A549 (cell line): ENCODE measurements around the gene WDR33. TPM values are rescaled to one million over a fixed set of nuclear protein-coding genes. Genes with fewer than 3 reads are reported as not detected.

Experiments used
- ATAC-seq, 2 experiments: fragments of 200-7000 bp in 1 of 2; fragments of >200 bp in 1 of 2; cut with Nextera tagmentation in 1 of 2; cut with Tn5 transposase in 1 of 2; 3 replicates each; pipeline versions ENCODE4 v1.8.0 to v1.9.1; 2018 to 2020; ENCODE audit warnings: mild to moderate bottlenecking in 1 of 2, moderate library complexity in 1 of 2
- CTCF ChIA-PET: fragments of 300-600 bp; sonication (Branson Sonifier 250); formaldehyde crosslinking; extraction: SDS; loops from one replicate; lab custom pipeline; 2021; ENCODE audit warnings: antibody characterized with exemption, inconsistent platforms; lab: Yijun Ruan, JAX
- POLR2A ChIA-PET: fragments of 350-600 bp; formaldehyde crosslinking; extraction: SDS; loops from one replicate; lab custom pipeline; 2021; ENCODE audit warnings: antibody characterized with exemption, inconsistent platforms; lab: Yijun Ruan, JAX
- DNase-seq, 2 experiments: peaks; one replicate each; pipeline versions ENCODE4 v3.0.0 to v3.0.0-alpha.2; 2011 to 2016; ENCODE audit warnings: low read depth in 1 of 2, low spot score in 1 of 2
- FAIRE-seq: peaks from 2 replicates; lab custom pipeline; 2011; peaks lifted over from hg19 to GRCh38; lab: Jason Lieb, UNC
- H3K27ac ChIP-seq, 2 experiments: fragments of >200 bp; sonication (Bioruptor Twin); formaldehyde crosslinking; 3 replicates each; pipeline ENCODE4 v1.5.1; 2016 to 2017
- H3K4me1 ChIP-seq: fragments of >200 bp; sonication (Bioruptor Twin); formaldehyde crosslinking; 3 replicates; pipeline ENCODE4 v1.6.1; 2016
- H3K4me2 ChIP-seq: fragments of >200 bp; sonication (Bioruptor Twin); formaldehyde crosslinking; 3 replicates; pipeline ENCODE4 v1.6.1; 2016
- H3K4me3 ChIP-seq: fragments of >200 bp; sonication (Bioruptor Twin); formaldehyde crosslinking; 3 replicates; pipeline ENCODE4 v1.5.1; 2016
- H3K9me3 ChIP-seq: fragments of >200 bp; sonication (Bioruptor Twin); formaldehyde crosslinking; 3 replicates; pipeline ENCODE4 v1.6.1; 2016
- BHLHE40 ChIP-seq: IDR thresholded peaks from 2 replicates; pipeline ENCODE4 v1.6.1; 2012; ENCODE audit warnings: low read depth, low read length, inconsistent platforms
- CBX8 ChIP-seq: fragments of 200-600 bp; sonication (generic); IDR thresholded peaks from 2 replicates; pipeline ENCODE4 v1.6.1; 2016
- CEBPB ChIP-seq, 2 experiments: fragments of >200 bp in 1 of 2; sonication (Bioruptor Twin) in 1 of 2; formaldehyde crosslinking in 1 of 2; IDR thresholded peaks; 2 replicates each; pipeline ENCODE4 v1.6.1; 2012 to 2016
- CHD2 ChIP-seq: fragments of 150-350 bp; IDR thresholded peaks from 2 replicates; pipeline ENCODE4 v1.6.1; 2014; ENCODE audit warnings: low read length; ENCODE audit not compliant: partially characterized antibody
- E2F6 ChIP-seq: IDR thresholded peaks from 2 replicates; pipeline ENCODE4 v1.6.1; 2012; ENCODE audit warnings: low read depth, borderline replicate concordance
- EHF ChIP-seq: fragments of 250-450 bp; sonication (Bioruptor Pico); IDR thresholded peaks from 2 replicates; pipeline ENCODE4 v1.5.0; 2020; ENCODE audit warnings: mild to moderate bottlenecking
- EHMT2 ChIP-seq: fragments of 200-600 bp; sonication (generic); IDR thresholded peaks from 2 replicates; pipeline ENCODE4 v1.6.1; 2016; ENCODE audit warnings: antibody characterized with exemption, low read depth, mild to moderate bottlenecking, moderate library complexity
- ELK1 ChIP-seq: fragments of 150-350 bp; IDR thresholded peaks from 2 replicates; pipeline ENCODE4 v1.6.1; 2014; ENCODE audit warnings: low read depth, mild to moderate bottlenecking, low read length
- GATA3 ChIP-seq: IDR thresholded peaks from 2 replicates; pipeline ENCODE4 v1.6.1; 2012; ENCODE audit warnings: borderline replicate concordance
- HES2 ChIP-seq: fragments of >200 bp; sonication (Bioruptor Twin); formaldehyde crosslinking; IDR thresholded peaks from 2 replicates; pipeline ENCODE4 v1.6.1; 2016
- HOXA7 ChIP-seq: fragments of 250-450 bp; sonication (Bioruptor Pico); IDR thresholded peaks from 2 replicates; pipeline ENCODE4 v1.5.0; 2020; ENCODE audit warnings: mild to moderate bottlenecking, moderate library complexity
- HOXB13 ChIP-seq: fragments of 250-450 bp; sonication (Bioruptor Pico); IDR thresholded peaks from 2 replicates; pipeline ENCODE4 v1.5.0; 2020; ENCODE audit warnings: low read depth, mild to moderate bottlenecking, moderate library complexity
- HOXB5 ChIP-seq: fragments of 250-450 bp; sonication (Bioruptor Pico); IDR thresholded peaks from 2 replicates; pipeline ENCODE4 v1.5.0; 2020; ENCODE audit warnings: mild to moderate bottlenecking, moderate library complexity
- MAX ChIP-seq: IDR thresholded peaks from 2 replicates; pipeline ENCODE4 v1.6.1; 2012
- MYC ChIP-seq: IDR thresholded peaks from 2 replicates; pipeline ENCODE4 v1.6.1; 2012; ENCODE audit warnings: mild to moderate bottlenecking, inconsistent platforms, low read length, improper control_type of control experiment, borderline replicate concordance
- NFE2L2 ChIP-seq: fragments of 150-350 bp; conservative IDR thresholded peaks from 2 replicates; pipeline ENCODE4 v1.6.1; 2014; ENCODE audit warnings: low read length
- NPAS2 ChIP-seq: fragments of 250-450 bp; sonication (Bioruptor Pico); IDR thresholded peaks from 2 replicates; pipeline ENCODE4 v1.8.0; 2022; ENCODE audit warnings: mild to moderate bottlenecking, moderate library complexity, borderline replicate concordance
- NR3C1 ChIP-seq: fragments of >200 bp; sonication (Bioruptor Twin); formaldehyde crosslinking; IDR thresholded peaks from 3 replicates; pipeline ENCODE4 v1.6.1; 2017
- PBX3 ChIP-seq: IDR thresholded peaks from 2 replicates; pipeline ENCODE4 v1.6.1; 2012
- PHF8 ChIP-seq: fragments of 200-600 bp; sonication (generic); IDR thresholded peaks from 2 replicates; pipeline ENCODE4 v1.6.1; 2016; ENCODE audit warnings: low read depth, mild to moderate bottlenecking, antibody characterized with exemption, moderate library complexity, borderline replicate concordance
- POLR2A ChIP-seq: IDR thresholded peaks from 2 replicates; pipeline ENCODE4 v1.6.1; 2012; ENCODE audit warnings: mild to moderate bottlenecking, low read length
- RAD21 ChIP-seq, 2 experiments: fragments of >200 bp in 1 of 2; sonication (Bioruptor Twin) in 1 of 2; formaldehyde crosslinking in 1 of 2; IDR thresholded peaks in 1 of 2; conservative IDR thresholded peaks in 1 of 2; 2 replicates in 1 of 2; 3 replicates in 1 of 2; pipeline ENCODE4 v1.6.1; 2012 to 2018; ENCODE audit warnings: inconsistent platforms in 1 of 2
- RCOR1 ChIP-seq: fragments of 150-350 bp; IDR thresholded peaks from 2 replicates; pipeline ENCODE4 v1.6.1; 2014; ENCODE audit warnings: antibody characterized with exemption, low read length, low read depth
- RFX5 ChIP-seq: fragments of 450-650 bp; IDR thresholded peaks from 2 replicates; pipeline ENCODE4 v1.7.1; 2014; ENCODE audit warnings: antibody characterized with exemption, mild to moderate bottlenecking, moderate library complexity
- RNF2 ChIP-seq: fragments of 200-600 bp; sonication (generic); IDR thresholded peaks from 2 replicates; pipeline ENCODE4 v1.6.1; 2016; ENCODE audit warnings: low read depth, mild to moderate bottlenecking, antibody characterized with exemption, moderate library complexity, borderline replicate concordance
- TFCP2L1 ChIP-seq: fragments of 250-450 bp; sonication (Bioruptor Pico); IDR thresholded peaks from 2 replicates; pipeline ENCODE4 v1.5.0; 2021; ENCODE audit warnings: mild to moderate bottlenecking
- USF2 ChIP-seq: fragments of 450-650 bp; IDR thresholded peaks from 2 replicates; pipeline ENCODE4 v1.6.1; 2014; ENCODE audit warnings: antibody characterized with exemption
- ZC3H11A ChIP-seq: fragments of 450-650 bp; IDR thresholded peaks from 2 replicates; pipeline ENCODE4 v1.6.1; 2014; ENCODE audit warnings: antibody characterized with exemption, mild to moderate bottlenecking
- ZFP36 ChIP-seq: fragments of 450-650 bp; IDR thresholded peaks from 2 replicates; pipeline ENCODE4 v1.6.1; 2014; ENCODE audit warnings: borderline replicate concordance; ENCODE audit not compliant: partially characterized antibody
- ZNF302 ChIP-seq: fragments of 250-450 bp; sonication (Bioruptor Pico); IDR thresholded peaks from 2 replicates; pipeline ENCODE4 v1.9.0; 2021; ENCODE audit warnings: inconsistent platforms, mild to moderate bottlenecking, moderate library complexity
- WGBS: methylation state at CpG from one replicate; pipeline ENCODE4 v1.1.6; 2017; ENCODE audit errors: missing lambda C conversion rate; 5-methylcytosine and 5-hydroxymethylcytosine counted together
- polyA plus RNA-seq, 4 experiments: library from polyadenylated mRNA; depleted of rRNA in 3 of 4; stranded (reverse); fragments of >200 nt; fragmentation: RNase III in 1 of 4; extraction: RNeasy Plus Mini Kit Qiagen cat#74134 plus additional on column Dnase treatment in 1 of 4; gene quantifications; 2 replicates in 3 of 4; 3 replicates in 1 of 4; pipeline ENCODE4 v1.2.3, GENCODE V29; 2011 to 2017

The WDR33 gene
- polyA plus RNA-seq, 2 of the 4 experiments (the other 2 are of a cell fraction), result 21.3 to 67.1 TPM

GRCh38 chr2:127759931-127760330 lies 51.0 kb downstream of the WDR33 start:
- 90% methylated on average over 2 of the region's 2 CpGs for WGBS
- CTCF ChIA-PET, result interaction anchor here (1.3 kb wide), 1 partner anchor 110 kb away, joined by 3 read pairs; no protein-coding TSS in a partner anchor
- TF ChIP-seq TFCP2L1, result no peak
- no peak for TF ChIP-seq ZC3H11A
- no peak for TF ChIP-seq EHMT2
- no peak for TF ChIP-seq RCOR1
- no peak for TF ChIP-seq HES2
- no peak for TF ChIP-seq NFE2L2
- TF ChIP-seq CEBPB (IDR thresholded peaks at IDR 0.05), result no peak
- no peak for TF ChIP-seq NPAS2 (CRISPR knock-in tag)
- TF ChIP-seq RAD21 (conservative IDR thresholded peaks at IDR 0.05 in 1 of 2, IDR thresholded peaks at IDR 0.05 in 1 of 2), result no peak
- TF ChIP-seq GATA3, result no peak
- no peak for TF ChIP-seq PBX3
- no peak for TF ChIP-seq HOXA7
- no peak for TF ChIP-seq POLR2A
- TF ChIP-seq NR3C1, result no peak
- no peak for TF ChIP-seq PHF8
- Histone ChIP-seq H3K9me3 (no peaks in the 10 kb centered on the region), H3K4me2 (no peak overlapping the region), H3K4me3 (no peak overlapping the region), H3K27ac (no peak overlapping the region), H3K4me1 (no peaks in the 10 kb centered on the region)
- no peak for FAIRE-seq
- POLR2A ChIA-PET, result no interaction called here
- no peak for ATAC-seq
- DNase-seq, result no peak

GRCh38 chr2:127754186-127754585 lies 56.8 kb downstream of the WDR33 start:
- POLR2A ChIA-PET, result no interaction called here
- no peak for DNase-seq
- TF ChIP-seq ZFP36 (no peak), USF2 (no peak), CBX8 (no peak), RNF2 (no peak), RCOR1 (no peak), RFX5 (no peak), ZNF302 (CRISPR knock-in tag) (no peak), EHF (no peak), E2F6 (no peak), HOXB13 (CRISPR knock-in tag) (no peak), BHLHE40 (no peak), CHD2 (no peak), MYC (no peak), ELK1 (no peak), NR3C1 (no peak), MAX (no peak), HOXB5 (CRISPR knock-in tag) (no peak)

More at GRCh38 chr2:127754186-127754585, 56.8 kb downstream of the WDR33 start:
- Histone ChIP-seq H3K9me3 (no peaks in the 10 kb centered on the region), H3K4me2 (no peak overlapping the region), H3K4me3 (no peak overlapping the region), H3K4me1 (peaks cover 5% of the 10 kb centered on the region; the same call in 1 of the 3 replicates), H3K27ac (no peak overlapping the region)
- 95% methylated on average over 8 of the region's 8 CpGs for WGBS
- CTCF ChIA-PET, result interaction anchor here (0.6 to 1.7 kb wide), 3 partner anchors 8 to 299 kb away, joined by 3 to 6 read pairs (median 4); no protein-coding TSS in a partner anchor
- ATAC-seq, result no peak
- no peak for FAIRE-seq
